ENCODE results near the gene RAB26. TPM values are rescaled to one million over a fixed set of nuclear protein-coding genes. Genes with fewer than 3 reads are reported as not detected.
A peak's percentile ranks its signal among the peaks of the same experiment; 100 is the strongest.

Gene RAB26
- total RNA-seq, 1 donor from 2014 or later = 0.26 TPM

DNA sequence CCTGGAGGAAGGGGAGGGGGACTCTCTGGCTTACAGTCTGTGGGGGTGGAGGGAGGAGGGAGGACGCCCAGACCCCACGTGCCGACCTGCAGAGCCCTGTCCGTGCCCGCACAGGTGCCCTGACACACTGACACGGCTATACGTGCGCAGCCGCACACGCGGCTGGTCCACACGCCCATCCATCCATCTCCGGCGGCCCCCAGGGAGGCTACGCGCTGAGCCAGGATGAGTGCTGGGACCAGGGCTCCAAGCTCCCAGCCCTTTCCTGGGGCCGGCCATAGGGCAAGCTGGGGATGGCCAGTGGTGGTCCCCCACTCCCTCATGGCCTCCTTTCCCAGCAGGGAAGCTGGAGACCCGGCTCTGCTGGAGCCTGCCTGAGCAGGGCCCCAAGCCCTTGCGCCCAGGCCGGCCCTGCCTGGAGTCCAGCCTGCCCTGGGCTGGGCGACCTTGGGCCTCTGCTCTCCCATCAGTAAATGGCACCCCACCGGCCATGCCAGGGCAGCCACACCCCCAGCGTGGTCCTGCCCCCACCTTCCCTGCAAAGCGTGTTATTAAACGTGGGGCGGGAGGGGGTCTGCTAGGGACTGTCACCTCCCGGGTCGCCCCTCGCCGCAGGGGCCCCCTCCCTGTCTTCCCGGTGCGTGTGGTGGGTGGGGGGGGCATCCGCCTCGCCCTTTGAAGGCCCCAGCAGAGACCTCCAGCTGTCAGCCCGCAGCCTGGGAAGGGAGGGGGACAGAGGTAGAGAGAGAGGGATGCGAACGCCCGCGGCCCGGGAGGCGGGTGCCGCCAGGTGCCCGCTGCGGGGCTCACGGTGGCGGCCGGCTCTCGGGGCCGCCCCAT, 47.1 kb downstream of the RAB26 start:
- no peak for FAIRE-seq
- Histone ChIP-seq H3K4me3 (ENCODE audit: low read depth, low read length) (peak overlapping the region; percentile 31), H3K27me3 (ENCODE audit: control insufficient read depth, insufficient read depth, low read length) (peaks cover 4% of the 10 kb centered on the region), H3K36me3 (ENCODE audit: control insufficient read depth, insufficient read depth, low read length) (no peaks in the 10 kb centered on the region)
- DNase-seq (ENCODE audit: low read depth) = no peak
- TF ChIP-seq, protein P1, sequence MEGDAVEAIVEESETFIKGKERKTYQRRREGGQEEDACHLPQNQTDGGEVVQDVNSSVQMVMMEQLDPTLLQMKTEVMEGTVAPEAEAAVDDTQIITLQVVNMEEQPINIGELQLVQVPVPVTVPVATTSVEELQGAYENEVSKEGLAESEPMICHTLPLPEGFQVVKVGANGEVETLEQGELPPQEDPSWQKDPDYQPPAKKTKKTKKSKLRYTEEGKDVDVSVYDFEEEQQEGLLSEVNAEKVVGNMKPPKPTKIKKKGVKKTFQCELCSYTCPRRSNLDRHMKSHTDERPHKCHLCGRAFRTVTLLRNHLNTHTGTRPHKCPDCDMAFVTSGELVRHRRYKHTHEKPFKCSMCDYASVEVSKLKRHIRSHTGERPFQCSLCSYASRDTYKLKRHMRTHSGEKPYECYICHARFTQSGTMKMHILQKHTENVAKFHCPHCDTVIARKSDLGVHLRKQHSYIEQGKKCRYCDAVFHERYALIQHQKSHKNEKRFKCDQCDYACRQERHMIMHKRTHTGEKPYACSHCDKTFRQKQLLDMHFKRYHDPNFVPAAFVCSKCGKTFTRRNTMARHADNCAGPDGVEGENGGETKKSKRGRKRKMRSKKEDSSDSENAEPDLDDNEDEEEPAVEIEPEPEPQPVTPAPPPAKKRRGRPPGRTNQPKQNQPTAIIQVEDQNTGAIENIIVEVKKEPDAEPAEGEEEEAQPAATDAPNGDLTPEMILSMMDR (IDR thresholded peaks at IDR 0.05; ENCODE audit: insufficient read depth, low read length, severe bottlenecking) = no peak

DNA sequence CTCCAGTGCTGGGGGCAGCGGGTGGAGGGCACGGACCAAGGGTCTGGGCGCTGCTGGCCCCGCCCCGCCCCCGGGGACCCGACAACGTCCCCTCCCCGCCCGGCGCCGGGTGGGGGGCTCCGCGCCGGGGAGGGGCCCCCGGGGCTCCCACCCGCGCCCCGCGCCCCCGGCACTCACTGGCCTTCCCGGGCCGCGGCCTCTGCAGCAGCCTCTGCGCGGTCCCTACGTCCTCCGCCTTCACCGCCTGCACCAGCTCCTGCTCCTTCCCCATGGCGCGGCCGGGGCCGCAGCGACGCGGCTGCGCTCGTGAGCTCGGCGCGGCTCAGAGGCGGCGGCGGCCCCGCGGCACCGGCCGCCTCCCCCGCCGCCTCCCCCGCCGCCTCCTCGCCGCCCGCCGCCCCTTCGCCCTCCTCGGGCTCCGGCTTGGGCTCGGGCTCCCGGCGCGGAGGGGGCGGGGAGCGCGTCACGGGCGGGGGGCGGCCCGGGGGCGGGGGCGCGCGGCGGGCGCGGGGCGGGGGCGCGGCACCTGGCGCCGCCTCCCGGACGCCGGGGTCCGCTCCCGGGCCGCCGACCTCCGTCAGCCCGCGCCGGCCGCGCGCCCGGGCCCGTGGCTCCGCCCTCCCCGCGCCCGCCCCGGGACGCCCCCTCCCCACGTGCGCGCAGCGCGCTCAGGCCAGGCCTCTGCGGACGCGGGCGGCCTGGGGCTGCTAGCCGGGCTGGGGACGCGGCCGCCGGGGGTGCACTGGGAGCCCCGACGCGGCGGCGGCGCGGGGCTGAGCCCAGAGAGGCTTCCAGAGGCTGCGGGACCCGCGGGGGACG, 47.9 kb downstream of the RAB26 start, which contains the start of gene CASKIN1:
CASKIN1 (minus strand) TSS at position 444 of the 819 bp plus-strand sequence; CDS start at position 271, 173 bp downstream.
- Histone ChIP-seq H3K36me3 (ENCODE audit: control insufficient read depth, insufficient read depth, low read length) (no peaks in the 10 kb centered on the region), H3K4me3 (ENCODE audit: low read depth, low read length) (peak within 1 kb of the TSS; percentile 31), H3K27me3 (ENCODE audit: control insufficient read depth, insufficient read depth, low read length) (peaks cover 4% of the 10 kb centered on the region)
- TF ChIP-seq, protein P1 (IDR thresholded peaks at IDR 0.05; ENCODE audit: insufficient read depth, low read length, severe bottlenecking) = no peak
- FAIRE-seq = no peak
- DNase-seq (ENCODE audit: low read depth) = no peak

DNA sequence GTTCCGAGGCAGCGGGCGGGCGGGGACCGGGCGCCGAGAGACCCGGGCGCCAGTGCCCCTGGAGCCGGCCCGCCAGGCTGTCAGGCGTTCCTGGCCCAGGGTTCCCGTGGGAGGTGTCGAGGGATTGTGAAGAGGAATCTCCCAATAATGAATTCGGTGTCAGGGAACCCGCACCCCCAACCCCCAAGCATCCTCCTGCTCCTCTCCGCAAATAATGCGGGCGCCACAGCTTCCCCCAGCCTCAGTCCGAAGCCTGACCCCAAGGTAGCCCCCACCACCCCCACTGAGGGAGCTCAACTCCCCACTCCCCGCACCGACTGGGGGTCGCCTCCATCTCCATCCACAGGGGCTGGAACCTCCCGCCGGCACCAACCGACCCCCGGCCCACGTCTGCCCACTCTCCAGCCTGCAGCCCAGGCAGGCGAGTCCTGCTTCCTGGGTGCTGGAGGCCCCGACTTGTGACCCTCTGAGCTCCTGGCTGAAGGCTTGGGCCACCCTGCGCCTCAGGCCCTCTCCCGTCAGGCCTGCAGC, 48.6 kb downstream of the RAB26 start:
- DNase-seq (ENCODE audit: low read depth) = no peak
- Histone ChIP-seq H3K27me3 (ENCODE audit: control insufficient read depth, insufficient read depth, low read length) (peaks cover 4% of the 10 kb centered on the region), H3K36me3 (ENCODE audit: control insufficient read depth, insufficient read depth, low read length) (no peaks in the 10 kb centered on the region), H3K4me3 (ENCODE audit: low read depth, low read length) (no peak overlapping the region)
- TF ChIP-seq, protein P1 (IDR thresholded peaks at IDR 0.05; ENCODE audit: insufficient read depth, low read length, severe bottlenecking) = no peak
- no peak for FAIRE-seq

DNA sequence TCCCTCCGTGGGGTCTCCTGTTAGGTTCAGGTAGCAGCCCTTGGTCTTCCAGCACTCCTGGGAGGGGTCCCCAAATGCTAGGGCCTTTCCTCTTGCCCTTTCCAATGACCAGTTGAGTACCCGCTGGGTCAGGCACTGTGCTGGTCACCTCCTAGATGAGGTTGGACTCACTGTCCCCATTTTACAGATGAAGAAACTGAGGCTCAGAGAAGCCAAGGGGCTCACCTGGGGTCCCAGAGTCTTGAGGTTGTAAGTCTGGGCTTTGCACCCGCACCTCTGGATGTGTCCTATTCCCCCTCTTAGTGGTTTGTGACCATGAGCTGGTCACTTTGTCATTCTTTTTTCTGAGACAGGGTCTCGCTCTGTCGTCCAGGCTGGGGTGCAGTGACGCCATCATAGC, 49.3 kb downstream of the RAB26 start:
- Histone ChIP-seq H3K36me3 (ENCODE audit: control insufficient read depth, insufficient read depth, low read length) (no peaks in the 10 kb centered on the region), H3K4me3 (ENCODE audit: low read depth, low read length) (no peak overlapping the region), H3K27me3 (ENCODE audit: control insufficient read depth, insufficient read depth, low read length) (peaks cover 4% of the 10 kb centered on the region)
- TF ChIP-seq, protein P1 (IDR thresholded peaks at IDR 0.05; ENCODE audit: insufficient read depth, low read length, severe bottlenecking) = no peak
- FAIRE-seq = no peak
- DNase-seq (ENCODE audit: low read depth) = no peak

DNA sequence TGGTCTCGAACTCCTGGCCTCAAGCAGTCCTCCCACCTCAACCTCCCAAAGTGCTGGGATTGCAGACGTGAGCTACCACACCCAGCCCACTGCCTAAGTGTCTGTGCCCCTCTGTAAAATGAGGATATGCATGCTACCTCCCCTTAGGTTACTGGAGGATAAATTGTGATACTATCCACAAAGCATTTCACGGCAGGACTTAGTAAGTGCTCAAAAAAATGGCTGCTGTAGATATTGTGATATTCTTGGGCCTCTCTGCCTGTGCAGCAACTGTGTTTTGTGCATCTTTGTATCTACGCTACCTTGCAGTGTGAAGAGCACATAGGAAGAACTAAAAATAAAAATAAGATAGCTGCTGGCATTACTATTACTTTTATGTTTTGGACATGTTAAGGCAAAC, 49.9 kb downstream of the RAB26 start:
- FAIRE-seq (no peak), DNase-seq (ENCODE audit: low read depth) (no peak)
- Histone ChIP-seq H3K36me3 (ENCODE audit: control insufficient read depth, insufficient read depth, low read length) (no peaks in the 10 kb centered on the region), H3K27me3 (ENCODE audit: control insufficient read depth, insufficient read depth, low read length) (peaks cover 4% of the 10 kb centered on the region), H3K4me3 (ENCODE audit: low read depth, low read length) (no peak overlapping the region)
- TF ChIP-seq, protein P1 (IDR thresholded peaks at IDR 0.05; ENCODE audit: insufficient read depth, low read length, severe bottlenecking) = no peak
